GM06990 (cell line): ENCODE results near the gene TUBGCP6.

ENCODE experiments used
- DNase-seq: peaks from one replicate; pipeline ENCODE4 v3.0.0-alpha.2; 2011; ENCODE audit not compliant: insufficient read length; ENCODE audit errors: extremely low read depth
- H3K27me3 ChIP-seq: replicated peaks from 2 replicates; pipeline ENCODE4 v1.6.0; 2011; ENCODE audit warnings: low read length; ENCODE audit not compliant: control insufficient read depth, insufficient read depth
- H3K36me3 ChIP-seq: 2 replicates; pipeline ENCODE4 v1.5.1; 2011; ENCODE audit warnings: low read length; ENCODE audit not compliant: control insufficient read depth, insufficient read depth
- H3K4me3 ChIP-seq: replicated peaks from 2 replicates; pipeline ENCODE4 v1.5.1; 2011; ENCODE audit warnings: low read depth, mild to moderate bottlenecking, control low read depth, low read length
- CTCF ChIP-seq: IDR thresholded peaks from 2 replicates; pipeline ENCODE4 v1.5.1; 2011; ENCODE audit warnings: low read length, control low read depth, mild to moderate bottlenecking, inconsistent platforms; ENCODE audit not compliant: insufficient read depth, poor library complexity, severe bottlenecking

Gene TUBGCP6

GRCh38 chr22:50247748-50248147 lies 2.9 kb upstream of the TUBGCP6 start:
- no peak overlapping the region for H3K4me3 ChIP-seq
- H3K27me3 ChIP-seq, result no peaks in the 10 kb centered on the region
- DNase-seq, result peak; percentile 71
- H3K36me3 ChIP-seq, result peaks cover 19% of the 10 kb centered on the region
- no peak for TF ChIP-seq CTCF

- DNase-seq, result no peak
- no peak for TF ChIP-seq CTCF
- Histone ChIP-seq H3K4me3 (no peak overlapping the region; the same call in 1 of the 2 replicates), H3K36me3 (peaks cover 19% of the 10 kb centered on the region), H3K27me3 (no peaks in the 10 kb centered on the region)
These were observed 1.7 kb upstream of the TUBGCP6 start for GRCh38 chr22:50246242-50247175.

- no peaks in the 10 kb centered on the region for H3K27me3 ChIP-seq
- no peak for TF ChIP-seq CTCF
These were observed 620 bp upstream of the TUBGCP6 start for GRCh38 chr22:50245214-50246072.

GRCh38 chr22:50243685-50244419 lies 971 bp downstream of the TUBGCP6 start:
- no peak for DNase-seq
- Histone ChIP-seq H3K36me3 (peaks cover 16% of the 10 kb centered on the region), H3K4me3 (peak overlapping the region; percentile 96), H3K27me3 (no peaks in the 10 kb centered on the region)
- TF ChIP-seq CTCF, result no peak

More at GRCh38 chr22:50245214-50246072, 620 bp upstream of the TUBGCP6 start:
- H3K4me3 ChIP-seq, result peak overlapping the region; percentile 96
- DNase-seq, result no peak
- peaks cover 19% of the 10 kb centered on the region for H3K36me3 ChIP-seq

- H3K36me3 ChIP-seq, result peaks cover 17% of the 10 kb centered on the region
- no peak for DNase-seq
- H3K4me3 ChIP-seq, result peak overlapping the region; percentile 56
- no peak for TF ChIP-seq CTCF
- H3K27me3 ChIP-seq, result no peaks in the 10 kb centered on the region
These were observed 2.3 kb downstream of the TUBGCP6 start for GRCh38 chr22:50242406-50242949.
